Measurements from ENCODE around the gene PERM1.
"Not testable (repeated sequence)": the region's sequence is repeated elsewhere in the genome, so short reads cannot be mapped to it uniquely, and the experiment has no call there.

PERM1 gene

DNA sequence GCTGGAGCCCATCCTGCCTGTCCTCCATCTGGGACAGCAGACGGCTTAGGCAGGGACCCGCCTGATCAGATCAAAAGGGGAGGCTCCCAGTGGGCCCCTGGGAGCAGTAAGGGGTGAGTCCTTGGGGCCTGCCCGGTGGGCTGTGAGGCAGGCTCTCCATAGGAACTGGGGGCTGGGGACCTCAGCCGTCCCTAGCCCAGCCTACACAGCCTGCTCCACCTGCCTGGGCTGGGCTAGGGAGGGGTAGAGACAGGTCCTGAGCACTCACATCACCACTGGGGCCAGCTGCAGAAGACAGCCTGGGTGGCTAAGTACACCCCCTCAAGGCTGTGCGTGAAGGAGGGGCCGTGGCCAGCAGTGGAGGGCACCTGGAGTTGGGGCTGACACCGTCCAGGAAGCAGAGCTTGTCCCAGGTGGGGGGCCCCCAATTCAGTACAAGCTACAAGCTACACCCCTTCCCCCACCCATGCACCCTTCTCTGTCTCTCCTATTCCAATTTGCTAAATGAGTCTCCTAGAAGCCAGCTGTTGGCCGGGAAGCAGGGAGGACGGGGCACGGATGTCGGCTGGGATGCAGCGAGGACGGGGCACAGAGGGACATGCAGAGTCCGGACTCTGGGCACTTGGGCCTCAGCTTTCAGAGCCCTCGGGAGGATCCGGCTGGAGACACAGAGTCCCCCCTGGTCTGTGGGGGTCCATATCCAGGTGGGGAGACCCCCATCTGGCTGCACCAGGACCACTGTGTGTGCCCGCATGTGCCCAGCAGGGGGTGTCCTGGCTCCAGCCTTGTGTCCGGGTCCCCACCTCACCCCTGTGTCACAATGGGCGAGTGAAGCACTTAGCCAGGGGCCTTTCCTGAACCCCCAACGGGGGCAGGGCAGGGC is 33.1 kb upstream of the PERM1 start:
- peak; percentile 35 for DNase-seq

DNA sequence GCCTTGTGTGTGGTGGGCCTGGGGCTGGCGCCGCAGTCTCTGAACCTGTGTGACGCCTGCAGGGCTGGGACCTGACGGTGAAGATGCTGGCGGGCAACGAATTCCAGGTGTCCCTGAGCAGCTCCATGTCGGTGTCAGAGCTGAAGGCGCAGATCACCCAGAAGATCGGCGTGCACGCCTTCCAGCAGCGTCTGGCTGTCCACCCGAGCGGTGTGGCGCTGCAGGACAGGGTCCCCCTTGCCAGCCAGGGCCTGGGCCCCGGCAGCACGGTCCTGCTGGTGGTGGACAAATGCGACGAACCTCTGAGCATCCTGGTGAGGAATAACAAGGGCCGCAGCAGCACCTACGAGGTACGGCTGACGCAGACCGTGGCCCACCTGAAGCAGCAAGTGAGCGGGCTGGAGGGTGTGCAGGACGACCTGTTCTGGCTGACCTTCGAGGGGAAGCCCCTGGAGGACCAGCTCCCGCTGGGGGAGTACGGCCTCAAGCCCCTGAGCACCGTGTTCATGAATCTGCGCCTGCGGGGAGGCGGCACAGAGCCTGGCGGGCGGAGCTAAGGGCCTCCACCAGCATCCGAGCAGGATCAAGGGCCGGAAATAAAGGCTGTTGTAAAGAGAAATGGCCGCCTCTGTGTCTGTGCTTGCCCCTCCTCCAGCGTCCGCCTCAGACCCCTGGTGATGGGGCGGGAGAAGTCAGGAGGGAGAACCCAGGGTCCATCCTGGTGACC is 32.2 kb upstream of the PERM1 start:
- peak; percentile 53 for DNase-seq

- peak; percentile 92 for DNase-seq
These were observed 31.4 kb upstream of the PERM1 start, which contains the start of gene ISG15 for GRCh38 chr1:1013105-1013921. TSS of gene ISG15 (plus strand) at chr1:1013497. CDS start at chr1:1013574, 77 bp downstream.

GRCh38 chr1:1012736-1013104 is 30.8 kb upstream of the PERM1 start:
- DNase-seq: not testable (repeated sequence)

DNA sequence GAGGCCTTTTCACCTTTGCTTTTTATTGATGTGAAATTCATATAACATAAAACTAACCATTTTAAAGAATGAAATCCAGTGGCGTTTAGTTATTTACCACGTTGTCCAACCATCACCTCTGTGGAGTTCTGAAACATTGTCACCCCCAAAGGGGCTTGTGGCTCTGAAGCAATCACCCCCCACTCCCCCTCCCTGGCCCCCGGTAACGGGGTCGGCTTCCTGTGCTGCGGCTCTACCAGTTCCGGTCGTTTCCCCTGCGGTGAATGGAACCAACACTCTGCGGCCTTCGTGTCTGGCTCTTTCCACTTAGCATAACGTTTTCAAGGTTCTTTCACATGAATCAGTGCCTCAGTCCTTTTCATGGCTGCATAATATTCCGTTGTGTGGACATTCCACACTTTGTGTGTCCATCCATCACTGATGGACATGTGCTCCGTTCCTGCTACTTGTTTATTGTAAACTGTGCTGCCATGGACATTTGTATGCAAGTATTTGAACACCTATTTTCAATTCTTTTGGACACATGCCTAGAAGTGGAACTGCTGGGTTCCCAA is 29.6 kb upstream of the PERM1 start:
- DNase-seq: no peak

GRCh38 chr1:1010131-1010530 is 28.2 kb upstream of the PERM1 start:
- not testable (repeated sequence) for DNase-seq

DNA sequence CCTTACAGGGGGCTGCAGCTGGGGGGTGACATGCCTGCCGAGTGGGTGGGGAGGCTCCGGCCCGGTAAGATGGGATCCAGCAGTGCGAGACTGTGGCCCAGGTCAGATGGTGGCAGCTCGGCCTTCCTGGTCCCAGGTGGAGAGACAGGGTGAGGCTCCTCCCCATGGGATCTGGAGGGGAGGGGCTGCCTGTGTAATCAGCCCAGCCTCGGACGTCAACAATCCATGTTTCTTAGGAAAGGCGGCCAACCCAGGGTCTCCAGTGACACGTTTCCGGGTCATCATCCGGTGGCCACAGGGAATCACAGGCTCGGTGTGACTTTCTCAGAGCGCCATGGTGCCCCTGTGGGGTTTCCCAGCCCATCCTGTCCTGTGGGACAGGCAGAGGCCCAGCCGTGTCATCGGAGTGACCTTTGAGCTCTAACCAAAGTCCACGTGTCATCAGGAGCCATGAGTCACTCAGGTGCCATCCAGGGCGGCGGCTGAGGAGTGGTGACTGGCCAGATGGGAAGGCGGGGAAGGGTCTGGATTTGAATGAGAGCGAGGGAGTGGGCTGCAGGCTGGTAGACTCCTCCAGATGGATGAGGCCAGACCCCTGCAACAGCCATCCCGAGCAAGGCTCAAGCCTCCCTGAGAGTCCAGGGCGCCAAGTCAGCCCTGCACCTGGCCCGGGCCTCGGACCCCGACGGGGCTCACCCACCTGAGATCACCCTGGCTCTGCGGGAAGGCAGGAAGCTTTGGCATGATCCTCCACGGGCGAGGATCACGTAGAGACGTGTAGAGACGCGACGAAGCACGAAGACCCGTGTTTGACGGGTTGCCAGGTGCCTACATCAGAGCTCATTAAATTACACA is 24.6 kb upstream of the PERM1 start:
- no peak for DNase-seq

DNA sequence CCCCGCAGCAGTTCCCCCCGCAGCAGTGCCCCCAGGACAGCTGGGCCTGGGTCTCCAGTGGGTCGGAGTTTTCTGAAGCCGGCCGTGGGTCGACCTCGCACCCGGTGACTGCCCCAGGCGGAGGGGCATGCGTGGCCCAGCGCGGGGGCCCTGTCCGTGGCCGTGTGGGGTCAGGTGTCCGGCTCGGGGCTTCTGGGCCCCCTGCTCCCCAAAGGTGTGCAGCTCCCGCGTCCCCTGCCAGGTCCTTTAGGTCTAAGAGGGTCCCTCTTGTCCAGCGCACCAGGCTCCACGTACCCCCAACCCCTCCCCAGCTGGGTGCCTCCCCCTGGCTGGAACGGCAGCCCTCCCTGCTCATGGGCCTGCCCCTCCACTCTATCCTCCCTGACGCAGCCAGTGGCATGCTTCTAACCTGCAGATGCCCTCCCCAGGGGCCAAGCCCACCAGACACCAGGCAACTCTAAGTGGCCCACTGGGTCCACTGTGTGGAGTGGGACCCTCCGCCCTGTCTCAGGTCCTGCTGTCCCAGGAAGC is 23.9 kb upstream of the PERM1 start:
- no peak for DNase-seq

- no peak for DNase-seq
These were observed 23.1 kb upstream of the PERM1 start for GRCh38 chr1:1004780-1005697.

DNA sequence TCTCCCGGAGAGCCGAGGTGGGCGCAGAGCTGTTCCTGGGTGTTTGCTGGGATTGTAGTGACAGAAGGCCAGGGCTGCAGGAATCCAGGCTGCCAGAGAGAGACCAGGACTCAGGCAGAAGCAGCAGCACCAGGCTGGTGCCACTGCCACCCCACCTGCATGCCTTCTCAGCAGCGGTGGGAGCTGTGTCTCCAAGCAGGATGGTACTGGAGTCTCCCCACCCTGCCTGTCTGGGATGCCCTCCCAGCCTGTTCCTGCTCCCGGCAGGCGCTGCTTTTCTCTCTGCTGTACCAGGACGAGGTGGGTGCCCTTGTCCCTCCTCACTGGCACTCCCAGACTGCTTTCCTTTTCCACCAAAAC is 22.5 kb upstream of the PERM1 start:
- DNase-seq: no peak

GRCh38 chr1:1003618-1004419 is 21.9 kb upstream of the PERM1 start:
- no peak for DNase-seq

DNA sequence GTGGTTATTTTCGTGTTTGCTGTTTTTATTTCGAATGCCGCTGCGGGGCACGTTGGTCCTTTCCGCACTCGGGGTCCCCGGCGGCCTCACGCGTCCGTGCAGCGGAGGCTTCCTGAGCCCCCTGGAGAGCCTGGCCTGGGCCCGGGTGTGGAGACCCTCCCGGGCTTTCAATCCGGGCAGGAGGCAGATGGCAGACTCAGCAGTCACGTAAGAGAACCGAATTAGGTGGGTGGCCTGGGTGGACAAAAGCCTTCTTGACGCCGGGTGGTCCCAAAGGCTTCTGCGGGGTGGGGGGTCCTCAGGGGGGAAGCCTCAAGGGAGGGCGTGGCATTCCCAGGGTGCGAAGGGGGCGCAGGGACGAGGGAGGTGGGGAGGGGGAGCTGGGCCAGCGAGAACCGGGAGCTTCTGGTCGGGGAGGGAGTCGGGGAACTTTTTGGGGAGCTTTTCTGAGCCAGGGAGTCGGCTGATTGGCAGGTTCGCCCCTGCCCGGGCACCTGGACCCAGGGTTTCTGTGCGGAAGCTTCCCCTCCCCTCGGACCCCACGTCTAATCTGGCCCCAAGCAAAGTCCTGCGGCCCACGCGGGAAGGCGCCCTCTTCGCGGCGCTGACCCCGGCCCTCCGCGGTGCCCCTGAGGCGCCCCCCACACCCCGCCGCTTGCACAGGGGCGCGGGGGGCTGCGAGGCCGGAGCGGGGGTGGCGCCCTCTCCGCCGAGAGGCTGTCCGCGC is 19.3 kb upstream of the PERM1 start:
- peak; percentile 10 for DNase-seq

- peak; percentile 58 for DNase-seq
These were observed 18.6 kb upstream of the PERM1 start for GRCh38 chr1:1000357-1001056.

DNA sequence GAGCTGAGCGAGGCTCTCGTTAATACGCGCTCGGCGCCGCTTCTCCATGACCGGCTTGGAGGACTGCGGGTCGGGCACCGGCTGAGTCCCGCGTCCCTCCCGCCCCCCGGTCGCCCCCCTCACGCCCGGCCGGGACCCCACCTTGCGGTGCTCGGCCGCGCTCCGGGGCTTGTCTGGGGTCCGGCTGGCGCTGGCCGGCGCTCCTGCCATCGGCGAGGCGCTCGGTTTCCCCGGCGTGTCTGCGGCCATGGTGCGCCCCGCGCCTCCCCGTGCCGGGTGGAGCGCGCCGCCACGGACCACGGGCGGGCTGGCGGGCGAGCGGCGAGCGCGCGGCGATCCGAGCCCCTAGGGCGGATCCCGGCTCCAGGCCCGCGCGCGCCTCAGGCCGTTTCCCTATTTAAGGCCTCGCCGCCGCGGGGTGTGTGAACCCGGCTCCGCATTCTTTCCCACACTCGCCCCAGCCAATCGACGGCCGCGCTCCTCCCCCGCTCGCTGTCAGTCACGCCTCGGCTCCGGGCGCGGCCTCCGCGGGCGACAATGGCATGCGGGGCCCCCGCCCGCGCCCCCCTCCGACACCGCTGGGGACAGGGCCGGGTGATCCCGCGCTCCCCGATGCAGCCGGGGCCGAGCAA is 17.9 kb upstream of the PERM1 start, which contains the start of gene HES4:
TSS of gene HES4 (minus strand) at position 373 of the 632 bp plus-strand sequence. CDS start at position 249, 124 bp downstream.
- peak; percentile 73 for DNase-seq

DNA sequence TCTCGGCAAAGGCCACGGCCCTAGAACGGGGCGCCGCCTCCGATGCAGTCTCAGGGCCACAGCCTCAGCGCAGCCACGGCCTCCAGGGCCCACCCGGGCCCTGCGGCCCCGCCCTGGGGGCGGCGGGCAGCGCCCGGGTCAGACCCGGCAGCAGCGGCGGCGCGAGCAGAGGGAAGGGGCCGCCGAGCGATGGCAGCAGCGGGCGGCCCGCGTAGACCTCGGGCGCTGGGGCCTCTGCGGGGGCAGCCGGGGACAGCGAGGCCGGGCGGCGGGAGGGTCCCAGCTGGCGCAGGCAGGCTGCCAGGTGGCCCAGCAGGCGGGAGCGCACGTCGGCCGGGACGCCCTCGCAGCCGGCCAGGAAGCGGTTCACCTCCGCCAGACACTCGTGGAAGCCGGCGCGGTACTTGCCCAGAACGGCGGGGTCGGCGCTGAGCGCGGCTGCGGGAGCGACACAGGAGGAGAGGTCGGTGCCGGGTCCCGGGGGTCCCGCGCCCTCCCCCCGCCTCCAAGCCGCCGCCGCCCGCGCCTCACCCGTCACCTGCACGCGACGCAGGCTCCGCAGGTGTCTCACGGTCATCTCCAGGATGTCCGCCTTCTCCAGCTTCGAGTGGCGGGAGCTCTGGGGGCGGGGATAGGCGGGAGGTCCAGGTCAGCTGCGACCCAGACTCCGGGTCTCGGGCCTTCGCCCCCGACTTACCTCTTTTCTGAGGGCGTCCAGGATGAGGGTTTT is 17.3 kb upstream of the PERM1 start:
- DNase-seq: peak; percentile 35

DNA sequence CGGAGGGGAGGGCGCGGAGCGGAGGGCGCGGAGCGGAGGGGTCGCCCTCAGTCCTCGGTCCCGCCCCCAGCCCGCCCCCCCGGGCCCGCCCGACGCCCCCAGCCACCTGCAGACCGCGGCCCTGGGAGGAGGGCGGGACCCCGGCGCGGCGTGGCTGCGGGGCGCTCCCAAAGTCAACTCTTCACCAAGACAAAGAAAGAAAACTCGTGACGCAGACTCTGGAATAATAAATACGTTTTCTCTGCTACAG is 16.8 kb upstream of the PERM1 start:
- no peak for DNase-seq

Data from CD4-positive, alpha-beta T cell treated with Interleukin-17A for 4 hours (primary cell).